HepG2 (cell line): ENCODE data around the gene SYCP2L. TPM values are rescaled to one million over a fixed set of nuclear protein-coding genes. Genes with fewer than 3 reads are reported as not detected.

ENCODE experiments used
- CC2D1A ChIP-seq: sonication (generic); formaldehyde crosslinking; IDR thresholded peaks from 2 replicates; pipeline ENCODE4 v1.8.1; 2023; ENCODE audit warnings: mild to moderate bottlenecking, missing genetic modification reagents
- NFRKB ChIP-seq: fragments of 450-650 bp; IDR thresholded peaks from 2 replicates; pipeline ENCODE4 v1.6.1; 2017
- RARA ChIP-seq: IDR thresholded peaks from 2 replicates; pipeline ENCODE4 v1.6.1; 2016; ENCODE audit warnings: missing genetic modification reagents, missing compliant biosample characterization
- SOX13 ChIP-seq, 3 experiments: fragments of 450-650 bp in 1 of 3; sonication (generic) in 1 of 3; formaldehyde crosslinking in 1 of 3; IDR thresholded peaks in 2 of 3; conservative IDR thresholded peaks in 1 of 3; 2 replicates each; pipeline versions ENCODE4 v1.5.0 to v1.6.1; 2016 to 2020; ENCODE audit warnings: antibody characterized with exemption in 1 of 3, mild to moderate bottlenecking in 1 of 3, missing compliant biosample characterization in 1 of 3, missing genetic modification reagents in 1 of 3, moderate library complexity in 1 of 3
- SPEN ChIP-seq: sonication (generic); formaldehyde crosslinking; IDR thresholded peaks from 2 replicates; pipeline ENCODE4 v1.5.1; 2020; ENCODE audit warnings: low read depth, mild to moderate bottlenecking, missing genetic modification reagents
- TOPORS ChIP-seq: sonication (generic); formaldehyde crosslinking; IDR thresholded peaks from 2 replicates; pipeline ENCODE4 v1.8.0; 2023; ENCODE audit warnings: mild to moderate bottlenecking, missing genetic modification reagents
- ZIK1 ChIP-seq: sonication (generic); formaldehyde crosslinking; IDR thresholded peaks from 2 replicates; pipeline ENCODE4 v1.5.0; 2020; ENCODE audit warnings: mild to moderate bottlenecking, low read depth, missing genetic modification reagents, borderline replicate concordance
- ZNF20 ChIP-seq: sonication (generic); formaldehyde crosslinking; IDR thresholded peaks from 2 replicates; pipeline ENCODE4 v1.4.0; 2020; ENCODE audit warnings: mild to moderate bottlenecking, moderate library complexity, missing genetic modification reagents
- ZNF205 ChIP-seq: IDR thresholded peaks from 2 replicates; pipeline ENCODE4 v1.6.1; 2018; ENCODE audit warnings: missing biosample characterization, missing genetic modification reagents
- ZNF318 ChIP-seq: sonication (generic); formaldehyde crosslinking; IDR thresholded peaks from 2 replicates; pipeline ENCODE4 v1.4.0; 2020; ENCODE audit warnings: mild to moderate bottlenecking, missing genetic modification reagents
- ZNF382 ChIP-seq: sonication (generic); formaldehyde crosslinking; IDR thresholded peaks from 2 replicates; pipeline ENCODE4 v1.5.0; 2020; ENCODE audit warnings: missing genetic modification reagents, mild to moderate bottlenecking, borderline replicate concordance
- ZNF546 ChIP-seq: sonication (generic); formaldehyde crosslinking; conservative IDR thresholded peaks from 2 replicates; pipeline ENCODE4 v1.8.1; 2023; ENCODE audit warnings: mild to moderate bottlenecking, missing genetic modification reagents
- ZNF567 ChIP-seq: sonication (generic); formaldehyde crosslinking; IDR thresholded peaks from 2 replicates; pipeline ENCODE4 v1.8.1; 2023; ENCODE audit warnings: mild to moderate bottlenecking, missing genetic modification reagents, borderline replicate concordance
- ZNF878 ChIP-seq: sonication (generic); formaldehyde crosslinking; IDR thresholded peaks from 2 replicates; pipeline ENCODE4 v1.8.1; 2023; ENCODE audit warnings: mild to moderate bottlenecking, missing genetic modification reagents, moderate library complexity
- ZSCAN30 ChIP-seq: sonication (generic); formaldehyde crosslinking; IDR thresholded peaks from 2 replicates; pipeline ENCODE4 v1.5.0; 2020; ENCODE audit warnings: mild to moderate bottlenecking, missing genetic modification reagents
- polyA plus RNA-seq, 8 experiments: library from polyadenylated mRNA; depleted of rRNA in 3 of 8; stranded (reverse) in 7 of 8; unstranded in 1 of 8; fragments of >200 nt; fragmentation: Illumina TruSeq in 4 of 8; extraction: Trizol in 4 of 8; gene quantifications; 2 replicates each; pipeline versions ENCODE4 v1.2.1 to v1.2.3, GENCODE V29; 2011 to 2016; ENCODE audit warnings: low read depth in 4 of 8, missing spikeins in 1 of 8, mixed read lengths in 1 of 8; ENCODE audit not compliant: insufficient read depth in 1 of 8
- total RNA-seq, 5 experiments: library from RNA; depleted of rRNA; stranded (reverse); fragments of >200 nt; fragmentation: Illumina TruSeq; extraction: Trizol; gene quantifications; 2 replicates each; pipeline ENCODE4 v1.2.3, GENCODE V29; 2016; ENCODE audit warnings: low read depth in 1 of 5
- TF ChIP-seq, protein P1 (sequence below): sonication (generic); formaldehyde crosslinking; conservative IDR thresholded peaks from 2 replicates; pipeline ENCODE4 v1.8.0; 2022; ENCODE audit warnings: low read depth, missing genetic modification reagents
- TF ChIP-seq, protein P2 (sequence below): sonication (generic); formaldehyde crosslinking; IDR thresholded peaks from 2 replicates; pipeline ENCODE4 v1.9.0; 2022; ENCODE audit warnings: low read depth, missing genetic modification reagents

Gene SYCP2L
- total and polyA plus RNA-seq, 2 of the 13 experiments (the other 11 are each of a cell fraction or from before 2014, with no cell fraction given), result 0.22 to 0.54 TPM

- TF ChIP-seq, protein P1, sequence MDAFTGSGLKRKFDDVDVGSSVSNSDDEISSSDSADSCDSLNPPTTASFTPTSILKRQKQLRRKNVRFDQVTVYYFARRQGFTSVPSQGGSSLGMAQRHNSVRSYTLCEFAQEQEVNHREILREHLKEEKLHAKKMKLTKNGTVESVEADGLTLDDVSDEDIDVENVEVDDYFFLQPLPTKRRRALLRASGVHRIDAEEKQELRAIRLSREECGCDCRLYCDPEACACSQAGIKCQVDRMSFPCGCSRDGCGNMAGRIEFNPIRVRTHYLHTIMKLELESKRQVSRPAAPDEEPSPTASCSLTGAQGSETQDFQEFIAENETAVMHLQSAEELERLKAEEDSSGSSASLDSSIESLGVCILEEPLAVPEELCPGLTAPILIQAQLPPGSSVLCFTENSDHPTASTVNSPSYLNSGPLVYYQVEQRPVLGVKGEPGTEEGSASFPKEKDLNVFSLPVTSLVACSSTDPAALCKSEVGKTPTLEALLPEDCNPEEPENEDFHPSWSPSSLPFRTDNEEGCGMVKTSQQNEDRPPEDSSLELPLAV, result no peak
- TF ChIP-seq SPEN (CRISPR knock-in tag) (no peak), ZNF382 (no peak), ZSCAN30 (no peak), ZNF205 (CRISPR knock-in tag) (peak; percentile 35), ZIK1 (no peak), TOPORS (CRISPR knock-in tag) (0 out of 2 replicates have a peak, but pooled peaks have one; percentile 32), ZNF546 (CRISPR knock-in tag) (no peak), NFRKB (no peak), ZNF318 (CRISPR knock-in tag) (no peak), ZNF20 (CRISPR knock-in tag) (no peak), SOX13 (IDR thresholded peaks at IDR 0.05) (peak; percentile 81), SOX13 (CRISPR knock-in tag; conservative IDR thresholded peaks at IDR 0.05 in 1 of 2, IDR thresholded peaks at IDR 0.05 in 1 of 2) (peak in 1 of 2 experiments; percentile 96; a peak in 2 of 4 replicates), ZNF878 (peak; percentile 69; the same call in 1 of the 2 replicates), CC2D1A (CRISPR knock-in tag) (no peak), RARA (CRISPR knock-in tag) (peak; percentile 84), ZNF567 (CRISPR knock-in tag) (no peak)
- TF ChIP-seq, protein P2, sequence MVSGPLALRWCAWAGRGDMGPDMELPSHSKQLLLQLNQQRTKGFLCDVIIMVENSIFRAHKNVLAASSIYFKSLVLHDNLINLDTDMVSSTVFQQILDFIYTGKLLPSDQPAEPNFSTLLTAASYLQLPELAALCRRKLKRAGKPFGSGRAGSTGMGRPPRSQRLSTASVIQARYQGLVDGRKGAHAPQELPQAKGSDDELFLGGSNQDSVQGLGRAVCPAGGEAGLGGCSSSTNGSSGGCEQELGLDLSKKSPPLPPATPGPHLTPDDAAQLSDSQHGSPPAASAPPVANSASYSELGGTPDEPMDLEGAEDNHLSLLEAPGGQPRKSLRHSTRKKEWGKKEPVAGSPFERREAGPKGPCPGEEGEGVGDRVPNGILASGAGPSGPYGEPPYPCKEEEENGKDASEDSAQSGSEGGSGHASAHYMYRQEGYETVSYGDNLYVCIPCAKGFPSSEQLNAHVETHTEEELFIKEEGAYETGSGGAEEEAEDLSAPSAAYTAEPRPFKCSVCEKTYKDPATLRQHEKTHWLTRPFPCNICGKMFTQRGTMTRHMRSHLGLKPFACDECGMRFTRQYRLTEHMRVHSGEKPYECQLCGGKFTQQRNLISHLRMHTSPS (CRISPR knock-in tag), result peak; percentile 59; the same call in 1 of the 2 replicates
Observed at GRCh38 chr6:11012295-11012754, 125.5 kb downstream of the SYCP2L start (continued).
